Hindlimb muscle (tissue), 1 donor: ENCODE results near the gene SLC26A6. TPM values are rescaled to one million over a fixed set of nuclear protein-coding genes. Genes with fewer than 3 reads are reported as not detected.

Source experiments
- DNase-seq: peaks from one replicate; pipeline ENCODE4 v3.0.0-alpha.2; 2013
- polyA plus RNA-seq: library from polyadenylated mRNA; unstranded; fragments of 120-200 nt; gene quantifications from one replicate; pipeline ENCODE4 v1.2.1, GENCODE V29; 2013; ENCODE audit not compliant: insufficient read length

The SLC26A6 gene
- polyA plus RNA-seq, result 8.8 TPM

GRCh38 chr3:48635222-48636021 lies at the start of gene SLC26A6:
TSS of gene SLC26A6 (minus strand) at chr3:48635461. CDS start at chr3:48635393, 68 bp downstream.
- DNase-seq, result peak; percentile 97

GRCh38 chr3:48684480-48685143 lies 49.4 kb upstream of the SLC26A6 start:
- no peak for DNase-seq

GRCh38 chr3:48684054-48684349 lies 48.7 kb upstream of the SLC26A6 start:
- DNase-seq, result no peak

GRCh38 chr3:48682786-48683185 lies 47.5 kb upstream of the SLC26A6 start:
- no peak for DNase-seq

GRCh38 chr3:48681974-48682610 lies 46.8 kb upstream of the SLC26A6 start:
- DNase-seq, result no peak

- no peak for DNase-seq
These were observed 46.2 kb upstream of the SLC26A6 start for GRCh38 chr3:48681541-48681880.

- no peak for DNase-seq
These were observed 45.7 kb upstream of the SLC26A6 start for GRCh38 chr3:48680811-48681540.

GRCh38 chr3:48679411-48680391 lies 44.4 kb upstream of the SLC26A6 start:
- no peak for DNase-seq

GRCh38 chr3:48678566-48679380 lies 43.5 kb upstream of the SLC26A6 start:
- no peak for DNase-seq

- DNase-seq, result no peak
These were observed 42.8 kb upstream of the SLC26A6 start for GRCh38 chr3:48678056-48678455.

GRCh38 chr3:48674505-48674904 lies 39.2 kb upstream of the SLC26A6 start:
- no peak for DNase-seq

GRCh38 chr3:48672522-48672921 lies 37.3 kb upstream of the SLC26A6 start:
- DNase-seq, result no peak

GRCh38 chr3:48664929-48665328 lies 29.7 kb upstream of the SLC26A6 start:
- no peak for DNase-seq

GRCh38 chr3:48664313-48664644 lies 29.0 kb upstream of the SLC26A6 start:
- no peak for DNase-seq

- DNase-seq, result peak; percentile 84
These were observed 28.4 kb upstream of the SLC26A6 start for GRCh38 chr3:48663489-48664312.

GRCh38 chr3:48662753-48663488 lies 27.7 kb upstream of the SLC26A6 start, which contains the start of gene CELSR3:
TSS of gene CELSR3 (minus strand) at chr3:48662886. CDS start at chr3:48662634, 252 bp downstream.
- peak; percentile 65 for DNase-seq

GRCh38 chr3:48662145-48662752 lies 27.0 kb upstream of the SLC26A6 start:
- DNase-seq, result no peak

- DNase-seq, result peak; percentile 70
These were observed 26.4 kb upstream of the SLC26A6 start for GRCh38 chr3:48661501-48662144.
